Stimulated activated CD4-positive, alpha-beta T cell treated with anti-CD3 and anti-CD28 coated beads, TNF-alpha, amount 100 ng/mL, for 48 hours (primary cell): ENCODE measurements around the gene LOXL1.
A peak's percentile ranks its signal among the peaks of the same experiment; 100 is the strongest.
"Not testable (repeated sequence)": the region's sequence is repeated elsewhere in the genome, so short reads cannot be mapped to it uniquely, and the experiment has no call there.

Experiments used
- DNase-seq, 3 donors: peaks; one replicate each; pipeline ENCODE4 v3.0.0-alpha.2; 2020; ENCODE audit warnings: low read depth in 3 of 3

The LOXL1 gene

GRCh38 chr15:73938516-73938915, 12.3 kb downstream of the LOXL1 start:
- DNase-seq: not testable (repeated sequence)

GRCh38 chr15:73939138-73939537, 12.9 kb downstream of the LOXL1 start:
- DNase-seq: no peak

- DNase-seq: no peak
Observed at GRCh38 chr15:73940061-73940981, 14.1 kb downstream of the LOXL1 start.

- no peak for DNase-seq
Observed at GRCh38 chr15:73941044-73941443, 14.8 kb downstream of the LOXL1 start.

DNA sequence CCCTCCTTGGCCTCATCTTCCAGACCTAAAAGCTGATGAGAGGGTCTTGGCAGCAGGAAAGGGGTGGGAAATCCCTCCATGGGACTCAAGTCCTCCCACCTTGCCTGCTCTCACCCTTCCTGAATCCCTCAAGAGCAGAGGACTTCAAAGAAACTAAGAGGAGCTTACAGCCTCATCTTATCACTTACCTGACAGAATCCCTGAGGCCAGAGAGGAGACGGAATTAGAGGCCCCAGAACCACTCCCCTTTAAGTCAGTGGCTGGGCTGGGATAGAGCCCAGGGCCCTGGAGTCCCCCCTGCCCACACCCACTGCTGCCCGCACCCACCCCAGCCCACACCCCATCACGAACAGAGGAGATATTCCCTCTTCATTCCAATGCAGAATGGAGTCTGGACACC, 15.2 kb downstream of the LOXL1 start:
- no peak for DNase-seq

- no peak for DNase-seq
Observed at GRCh38 chr15:73941871-73942635, 15.8 kb downstream of the LOXL1 start.

DNA sequence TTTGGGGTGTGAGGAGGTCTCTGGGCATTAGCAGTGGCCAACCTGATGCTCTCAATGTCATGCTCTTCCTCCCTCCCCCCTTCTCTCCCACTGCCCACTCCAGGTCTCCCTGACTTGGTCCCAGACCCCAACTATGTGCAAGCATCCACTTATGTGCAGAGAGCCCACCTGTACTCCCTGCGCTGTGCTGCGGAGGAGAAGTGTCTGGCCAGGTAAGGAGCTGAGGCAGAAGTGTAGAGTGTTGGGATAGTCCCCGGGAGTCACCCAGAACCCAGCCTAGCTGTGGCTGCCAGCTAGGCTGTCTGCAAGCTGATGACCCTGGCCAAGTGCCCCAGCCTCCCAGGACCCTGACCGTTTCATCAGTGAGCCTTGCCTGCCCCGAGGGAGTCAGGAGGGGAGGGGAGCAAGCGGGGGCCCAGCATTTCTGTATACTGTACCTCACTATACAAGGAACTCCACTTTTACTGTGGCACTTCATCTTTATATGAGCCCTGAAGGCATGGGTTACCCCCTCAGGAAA, 16.5 kb downstream of the LOXL1 start:
- no peak for DNase-seq

GRCh38 chr15:73944161-73945129, 18.2 kb downstream of the LOXL1 start:
- DNase-seq: no peak

DNA sequence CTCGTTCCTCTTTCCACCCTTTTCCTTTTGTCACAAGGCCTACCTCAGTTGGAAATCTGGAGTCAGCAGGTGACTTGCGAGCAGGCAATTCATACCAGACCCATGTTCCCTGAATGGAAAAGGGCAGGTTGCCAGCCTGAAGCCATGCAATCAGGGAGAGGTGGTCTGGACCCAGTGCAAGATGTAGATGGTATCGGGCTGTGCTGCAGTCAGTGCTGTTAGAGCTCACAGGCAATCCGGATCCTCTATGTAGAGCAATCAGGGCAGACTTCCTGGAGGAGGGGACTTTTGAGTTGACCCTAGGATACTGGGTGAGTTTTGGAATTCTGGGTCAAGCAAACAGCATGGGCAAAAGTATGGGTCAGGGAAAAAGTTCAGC, 18.9 kb downstream of the LOXL1 start:
- no peak for DNase-seq

DNA sequence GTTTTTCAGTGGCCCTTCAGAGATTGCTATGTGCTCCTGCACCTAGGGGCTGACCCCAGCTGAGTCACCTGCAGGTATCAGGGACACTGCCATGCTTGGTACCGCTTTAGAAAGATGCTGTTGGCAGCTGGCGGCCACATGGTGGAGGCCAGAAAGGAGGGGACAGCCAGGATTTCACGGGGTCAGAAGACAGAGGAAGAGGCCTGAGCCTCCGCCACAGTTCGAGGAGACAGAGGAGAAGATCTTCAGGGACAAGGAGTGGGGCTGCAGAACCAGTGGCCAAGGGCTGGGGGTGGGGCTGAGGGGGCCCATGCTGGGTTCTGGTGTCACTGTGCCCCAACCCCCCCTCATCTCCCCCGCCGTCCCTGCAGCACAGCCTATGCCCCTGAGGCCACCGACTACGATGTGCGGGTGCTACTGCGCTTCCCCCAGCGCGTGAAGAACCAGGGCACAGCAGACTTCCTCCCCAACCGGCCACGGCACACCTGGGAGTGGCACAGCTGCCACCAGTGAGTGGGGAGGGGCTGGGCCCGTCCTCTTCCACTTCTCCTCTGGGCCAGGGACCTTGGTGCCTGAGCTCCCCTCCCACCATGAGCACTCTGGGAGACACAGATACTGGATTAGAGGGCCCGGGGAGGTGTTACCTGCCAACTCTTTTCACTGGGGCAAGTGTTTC, 19.9 kb downstream of the LOXL1 start:
- no peak for DNase-seq

DNA sequence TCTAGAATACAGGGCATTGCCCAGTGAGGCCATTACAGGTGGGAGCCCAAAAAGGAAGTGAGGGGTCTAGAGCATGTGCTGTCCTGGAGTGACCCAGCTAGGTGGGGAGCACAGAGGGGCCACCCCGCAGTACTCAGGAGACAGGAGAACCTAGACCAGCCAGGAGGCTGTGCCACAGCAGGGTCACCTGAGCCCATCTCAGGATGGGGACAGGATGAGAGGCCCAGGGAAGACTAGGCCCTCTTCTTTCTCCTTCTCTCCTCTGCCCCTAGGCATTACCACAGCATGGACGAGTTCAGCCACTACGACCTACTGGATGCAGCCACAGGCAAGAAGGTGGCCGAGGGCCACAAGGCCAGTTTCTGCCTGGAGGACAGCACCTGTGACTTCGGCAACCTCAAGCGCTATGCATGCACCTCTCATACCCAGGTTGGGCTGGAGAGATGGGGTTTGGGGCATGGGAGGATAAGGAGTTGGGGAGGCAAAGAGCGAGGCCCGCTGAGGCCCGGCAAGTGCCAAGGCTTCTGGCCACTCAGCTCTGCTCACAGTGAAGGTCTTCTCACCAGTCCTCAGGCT, 20.6 kb downstream of the LOXL1 start:
- no peak for DNase-seq

DNA sequence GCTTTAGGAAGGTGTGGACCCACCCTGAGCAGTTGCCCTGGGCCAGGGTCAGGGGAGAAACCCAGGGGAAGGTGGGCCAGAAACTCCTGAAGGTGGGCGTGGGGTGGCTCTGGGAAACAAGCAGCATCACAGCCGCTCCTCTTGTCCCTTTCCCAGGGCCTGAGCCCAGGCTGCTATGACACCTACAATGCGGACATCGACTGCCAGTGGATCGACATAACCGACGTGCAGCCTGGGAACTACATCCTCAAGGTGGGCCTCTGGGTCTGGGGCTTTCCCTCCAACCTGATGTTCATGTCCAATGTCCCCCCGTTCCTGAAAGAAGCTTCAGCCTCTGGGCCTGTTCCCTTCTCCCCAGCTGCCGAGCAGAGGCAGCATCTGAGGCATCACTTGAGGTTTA, 21.4 kb downstream of the LOXL1 start:
- no peak for DNase-seq

GRCh38 chr15:73948396-73948795, 22.1 kb downstream of the LOXL1 start:
- DNase-seq: no peak

DNA sequence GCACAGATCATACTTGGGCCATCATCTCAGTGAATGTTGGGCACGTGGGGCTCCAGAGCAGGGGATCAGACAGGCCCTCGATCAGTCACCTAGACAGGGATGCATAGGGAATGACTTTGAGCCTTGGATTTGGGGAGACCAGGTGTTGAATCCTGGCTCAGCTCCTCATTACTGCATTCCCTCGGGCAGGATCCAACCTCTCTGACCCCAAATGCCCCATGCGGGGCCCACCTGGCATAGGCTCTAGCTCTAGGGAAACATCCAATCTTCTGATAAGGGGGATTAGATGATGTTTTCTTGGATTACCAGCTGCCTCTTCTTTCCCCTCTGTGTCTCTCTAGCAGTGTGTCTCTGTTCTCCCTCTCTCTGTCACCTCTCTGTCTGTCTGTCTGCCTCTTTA, 22.7 kb downstream of the LOXL1 start:
- DNase-seq: no peak

DNA sequence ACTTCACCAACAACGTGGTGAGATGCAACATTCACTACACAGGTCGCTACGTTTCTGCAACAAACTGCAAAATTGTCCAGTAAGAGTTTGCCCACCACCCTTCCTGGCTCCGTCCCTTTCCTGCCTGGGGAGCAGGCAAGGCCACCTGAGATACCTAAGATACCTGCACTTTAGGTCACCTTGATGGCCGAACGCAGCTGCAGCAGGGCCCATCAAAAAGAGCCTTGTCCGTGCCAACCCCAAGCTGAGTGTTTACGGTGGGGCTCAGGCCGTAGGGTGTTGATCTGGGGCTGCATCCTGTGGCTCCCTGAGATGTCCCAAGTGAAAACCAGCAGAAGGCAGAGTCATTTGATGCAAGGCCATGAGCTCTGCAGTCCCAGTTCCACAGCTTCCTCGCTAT, 23.2 kb downstream of the LOXL1 start:
- no peak for DNase-seq

GRCh38 chr15:73950479-73950830, 24.2 kb downstream of the LOXL1 start:
- DNase-seq: no peak

DNA sequence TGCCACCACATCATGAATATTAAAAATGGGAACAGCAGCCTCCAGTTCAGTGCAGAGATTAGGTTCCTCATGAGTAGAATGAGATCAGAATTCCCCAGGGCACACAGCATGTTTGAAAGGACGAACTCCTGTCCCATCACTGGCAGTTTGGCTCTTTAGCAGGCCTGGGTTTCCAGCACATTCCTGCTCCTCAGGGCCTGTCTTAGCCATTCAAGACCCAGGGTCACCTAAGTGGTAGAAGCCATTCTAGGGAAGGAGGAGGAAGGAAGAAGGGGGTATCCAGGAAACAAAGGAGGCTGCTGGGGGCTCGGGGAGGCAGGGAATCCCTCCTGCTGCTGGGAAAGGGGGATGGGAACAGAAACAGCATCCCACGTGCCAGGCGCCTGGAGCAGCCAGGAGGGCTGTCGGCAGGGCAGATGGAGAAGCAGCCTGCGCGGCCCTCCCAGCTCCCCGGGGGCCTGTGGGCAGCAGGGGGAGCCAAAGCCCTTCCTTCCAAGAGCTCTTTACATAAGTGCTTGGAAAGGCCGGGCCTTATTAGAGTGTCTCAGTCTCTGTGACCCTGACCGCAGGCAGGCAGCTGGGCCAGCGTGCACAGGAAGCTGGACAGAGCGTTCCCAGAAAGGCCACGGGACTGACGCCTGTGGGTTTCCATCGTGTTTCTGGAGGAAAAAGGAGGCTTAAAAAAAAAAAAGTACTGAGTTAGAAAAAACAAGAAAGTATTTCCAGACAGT, 24.7 kb downstream of the LOXL1 start:
- peak; percentile 37 to 58 (median 44) for DNase-seq

DNA sequence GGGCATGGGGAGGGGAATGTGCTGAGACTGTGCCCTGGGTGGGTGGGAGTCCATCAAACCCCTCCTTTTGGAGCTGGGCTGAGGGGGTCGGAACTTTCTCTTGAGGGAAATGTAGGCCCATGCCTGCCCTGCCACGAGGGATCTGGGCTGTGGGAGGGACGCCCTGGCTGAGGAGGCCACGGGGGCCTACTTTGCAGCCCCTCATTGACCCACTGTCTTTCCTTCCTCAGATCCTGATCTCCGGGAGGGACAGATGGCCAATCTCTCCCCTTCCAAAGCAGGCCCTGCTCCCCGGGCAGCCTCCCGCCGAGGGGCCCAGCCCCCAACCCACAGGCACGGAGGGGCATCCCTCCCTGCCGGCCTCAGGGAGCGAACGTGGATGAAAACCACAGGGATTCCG, 25.3 kb downstream of the LOXL1 start:
- no peak for DNase-seq

DNA sequence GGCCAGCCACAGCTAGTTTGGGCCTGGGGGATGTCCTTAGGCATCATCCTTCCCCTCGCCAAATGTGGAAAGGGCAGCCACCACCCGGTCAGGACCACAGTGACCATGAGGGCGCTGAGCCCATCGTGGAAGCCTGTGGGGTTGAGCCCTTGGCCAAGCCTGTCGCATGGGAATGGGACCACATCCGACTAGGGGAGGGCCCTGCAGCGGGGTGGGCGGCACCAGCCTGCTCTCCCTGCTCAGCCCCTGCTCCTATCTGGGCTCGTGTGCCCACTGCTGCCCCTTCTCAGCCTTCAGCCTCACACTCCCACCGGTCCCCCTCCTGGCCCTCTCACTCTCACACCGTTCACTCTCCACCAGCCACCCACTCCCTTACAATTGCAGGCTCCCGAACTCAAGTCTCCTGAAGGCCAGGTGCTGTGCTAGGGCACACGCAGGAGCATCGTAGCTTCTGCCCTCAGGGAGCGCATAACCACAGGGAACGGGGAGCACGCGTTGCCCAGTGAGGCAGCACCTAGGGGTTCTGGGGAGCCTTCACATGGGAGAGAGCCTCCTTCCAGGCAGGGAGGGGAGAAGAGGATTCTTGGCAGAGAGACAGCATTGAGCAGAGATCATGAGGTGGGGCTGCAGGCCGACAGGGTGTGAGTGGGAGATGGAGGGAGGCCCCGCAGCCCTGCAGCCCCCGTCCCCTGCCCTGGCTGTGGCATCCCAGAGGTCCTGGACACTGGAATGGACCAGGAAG, 26.1 kb downstream of the LOXL1 start:
- no peak for DNase-seq
